GM12878 (cell line): ENCODE measurements around the gene AP4S1. TPM values are rescaled to one million over a fixed set of nuclear protein-coding genes. Genes with fewer than 3 reads are reported as not detected.
"Not testable (repeated sequence)": the region's sequence is repeated elsewhere in the genome, so short reads cannot be mapped to it uniquely, and the experiment has no call there.

ENCODE experiments used
- ATAC-seq: fragments of 200-7000 bp; cut with Tn5 transposase; 3 replicates; pipeline ENCODE4 v1.9.1; 2020; ENCODE audit warnings: mild to moderate bottlenecking, moderate library complexity
- BruUV-seq: library from RNA; stranded (reverse); fragments of 400-500 nt; replicated peaks from 2 replicates; lab custom pipeline; 2021; lab: Mats Ljungman, UMichigan
- CTCF ChIA-PET: fragments of 300-600 bp; sonication (Branson Sonifier 250); formaldehyde crosslinking; extraction: SDS; loops from one replicate; lab custom pipeline; 2021; ENCODE audit warnings: inconsistent platforms; lab: Yijun Ruan, JAX
- POLR2A ChIA-PET: fragments of 350-600 bp; formaldehyde crosslinking; extraction: SDS; loops from one replicate; lab custom pipeline; 2021; ENCODE audit warnings: inconsistent platforms; lab: Charles Lee
- RAD21 ChIA-PET: fragments of 300-600 bp; sonication (Branson Sonifier 250); formaldehyde crosslinking; loops from one replicate; lab custom pipeline; 2023; ENCODE audit warnings: antibody characterized with exemption; ENCODE audit not compliant: unreplicated experiment; lab: Charles Lee
- SMC1A ChIA-PET: fragments of 300-600 bp; sonication (Branson Sonifier 250); formaldehyde crosslinking; loops from one replicate; lab custom pipeline; 2023; ENCODE audit not compliant: unreplicated experiment, uncharacterized antibody; lab: Charles Lee
- DNase-seq: peaks from one replicate; pipeline ENCODE4 v3.0.0-alpha.2; 2011; ENCODE audit warnings: low read depth, low spot score
- FAIRE-seq: peaks from 3 replicates; lab custom pipeline; 2011; peaks lifted over from hg19 to GRCh38; lab: Jason Lieb, UNC
- H2AFZ ChIP-seq: 2 replicates; pipeline ENCODE4 v1.6.0; 2011; ENCODE audit warnings: low read depth, low read length, control low read depth; ENCODE audit not compliant: control insufficient read depth
- H3K27ac ChIP-seq: 2 replicates; pipeline ENCODE4 v1.5.1; 2011; ENCODE audit warnings: control low read depth; ENCODE audit not compliant: control insufficient read depth, insufficient read depth
- H3K27me3 ChIP-seq, 2 experiments: replicated peaks in 1 of 2; 2 replicates each; pipeline versions ENCODE4 v1.6.0 to v1.6.1; 2011; ENCODE audit warnings: low read length in 1 of 2; ENCODE audit not compliant: control insufficient read depth in 2 of 2, insufficient read depth in 2 of 2
- H3K36me3 ChIP-seq, 2 experiments: 2 replicates each; pipeline ENCODE4 v1.5.1; 2011; ENCODE audit warnings: low read length in 1 of 2; ENCODE audit not compliant: control insufficient read depth in 2 of 2, insufficient read depth in 2 of 2
- H3K4me1 ChIP-seq: 2 replicates; pipeline ENCODE4 v1.6.1; 2011; ENCODE audit warnings: mild to moderate bottlenecking, low read length, moderate library complexity, mixed read lengths; ENCODE audit not compliant: control insufficient read depth, insufficient read depth
- H3K4me2 ChIP-seq: 2 replicates; pipeline ENCODE4 v1.6.0; 2011; ENCODE audit warnings: control low read depth; ENCODE audit not compliant: control insufficient read depth, insufficient read depth
- H3K4me3 ChIP-seq: fragments of 200-600 bp; sonication (generic); 2 replicates; pipeline ENCODE4 v1.5.1; 2016
- H3K79me2 ChIP-seq: 2 replicates; pipeline ENCODE4 v1.6.0; 2011; ENCODE audit warnings: low read length; ENCODE audit not compliant: control insufficient read depth, insufficient read depth
- H3K9ac ChIP-seq: 2 replicates; pipeline ENCODE4 v1.8.0; 2011; ENCODE audit warnings: low read length, control low read depth, mixed read lengths; ENCODE audit not compliant: control insufficient read depth, insufficient read depth
- H3K9me3 ChIP-seq: replicated peaks from 3 replicates; pipeline ENCODE4 v1.5.1; 2011; ENCODE audit warnings: mild to moderate bottlenecking, low read length; ENCODE audit not compliant: control insufficient read depth, insufficient read depth
- H4K20me1 ChIP-seq: 2 replicates; pipeline ENCODE4 v1.6.0; 2011; ENCODE audit not compliant: control insufficient read depth, insufficient read depth
- FOXK2 ChIP-seq: fragments of 450-650 bp; IDR thresholded peaks from 2 replicates; pipeline ENCODE4 v1.6.1; 2017; ENCODE audit warnings: mild to moderate bottlenecking, moderate library complexity
- MLLT1 ChIP-seq: fragments of 450-650 bp; IDR thresholded peaks from 2 replicates; pipeline ENCODE4 v1.6.1; 2016; ENCODE audit warnings: mild to moderate bottlenecking
- RAD21 ChIP-seq: IDR thresholded peaks from 2 replicates; pipeline ENCODE4 v1.6.1; 2011; ENCODE audit warnings: mild to moderate bottlenecking, low read depth, low read length, moderate library complexity; ENCODE audit not compliant: insufficient read depth
- SMC3 ChIP-seq: IDR thresholded peaks from 2 replicates; pipeline ENCODE4 v1.6.1; 2011; ENCODE audit warnings: low read length, improper control_type of control experiment, borderline replicate concordance
- ZNF384 ChIP-seq: IDR thresholded peaks from 2 replicates; pipeline ENCODE4 v1.6.1; 2012; ENCODE audit warnings: low read depth, mild to moderate bottlenecking, low read length, improper control_type of control experiment, borderline replicate concordance
- WGBS: methylation state at CpG from one replicate; pipeline ENCODE4 v1.1.6; 2016; ENCODE audit warnings: low lambda C conversion rate; ENCODE audit not compliant: insufficient replicate concordance, insufficient coverage; ENCODE audit errors: missing lambda C conversion rate; 5-methylcytosine and 5-hydroxymethylcytosine counted together
- in situ Hi-C: fragments of 300-500 bp; cut with MboI; formaldehyde crosslinking; loops from 9 replicates; pipeline ENCODE4 v1.14.3; 2018; ENCODE audit warnings: mixed read lengths
- intact Hi-C: fragments of 100-400 bp; cut with micrococcal nuclease; formaldehyde crosslinking; loops from one replicate; pipeline ENCODE4 v1.14.2; 2022; ENCODE audit not compliant: unreplicated experiment
- polyA plus RNA-seq, 11 experiments: library from polyadenylated mRNA; depleted of rRNA in 4 of 11; unstranded in 6 of 11; stranded (reverse) in 5 of 11; fragments of >200 nt; fragmentation: Nextera tagmentation in 4 of 11; fragmentation: Illumina TruSeq in 1 of 11; extraction: Ambion mirVana in 4 of 11; extraction: Trizol in 1 of 11; gene quantifications; 1 replicate in 1 of 11; 2 replicates in 10 of 11; pipeline versions ENCODE4 v1.2.1 to v1.2.3, GENCODE V29; 2011 to 2016; ENCODE audit warnings: inconsistent platforms in 2 of 11, missing spikeins in 2 of 11, low read depth in 1 of 11
- total RNA-seq, 4 experiments: library from RNA; depleted of rRNA in 3 of 4; stranded (reverse); fragments of >200 nt in 3 of 4; fragmentation: Illumina TruSeq in 1 of 4; extraction: Trizol in 1 of 4; gene quantifications; 2 replicates each; pipeline versions ENCODE4 v1.2.1 to v1.2.3, GENCODE V29; 2013 to 2021
- TF ChIP-seq, protein P1 (sequence below), 3 experiments: IDR thresholded peaks in 2 of 3; conservative IDR thresholded peaks in 1 of 3; 2 replicates each; pipeline ENCODE4 v1.5.1; 2011; ENCODE audit warnings: low read depth in 3 of 3, low read length in 3 of 3, mild to moderate bottlenecking in 3 of 3, control low read depth in 2 of 3, moderate library complexity in 2 of 3, inconsistent platforms in 1 of 3, mixed read lengths in 1 of 3; ENCODE audit not compliant: control insufficient read depth in 2 of 3, insufficient read depth in 1 of 3; ENCODE audit errors: extremely low read depth in 1 of 3

Gene AP4S1
- total and polyA plus RNA-seq, 10 of the 15 experiments (the other 5 are each of a cell fraction or from before 2014, with no cell fraction given) = 3.6 to 9.0 (median 5.7) TPM

- ChIA-PET RAD21 (interaction anchor here (0.9 to 5.1 kb wide), 10 partner anchors 10 to 380 kb away, joined by 3 to 41 read pairs (median 4); no protein-coding TSS in a partner anchor), SMC1A (interaction anchor here (0.7 to 3.8 kb wide), 11 partner anchors 8 to 120 kb away, joined by 3 to 23 read pairs (median 4); no protein-coding TSS in a partner anchor), CTCF (interaction anchor here (0.6 to 8.1 kb wide), 18 partner anchors 11 to 1507 kb away, joined by 3 to 97 read pairs (median 4); partner anchors contain the start of genes AP4S1 and STRN3)
- BruUV-seq, H3K27ac ChIP-seq, H3K4me3 ChIP-seq, H3K4me1 ChIP-seq, H3K36me3 ChIP-seq, POLR2A ChIA-PET, H3K9me3 ChIP-seq, H3K27me3 ChIP-seq, H3K4me2 ChIP-seq: not testable (repeated sequence)
- H3K79me2 ChIP-seq = peaks cover 31% of the 10 kb centered on the region
- intact Hi-C loops = loop anchor here (1.0 kb wide), 1 partner anchor 102 kb away; no protein-coding TSS in a partner anchor
- peak; percentile 86 for ATAC-seq
- TF ChIP-seq, protein P1, sequence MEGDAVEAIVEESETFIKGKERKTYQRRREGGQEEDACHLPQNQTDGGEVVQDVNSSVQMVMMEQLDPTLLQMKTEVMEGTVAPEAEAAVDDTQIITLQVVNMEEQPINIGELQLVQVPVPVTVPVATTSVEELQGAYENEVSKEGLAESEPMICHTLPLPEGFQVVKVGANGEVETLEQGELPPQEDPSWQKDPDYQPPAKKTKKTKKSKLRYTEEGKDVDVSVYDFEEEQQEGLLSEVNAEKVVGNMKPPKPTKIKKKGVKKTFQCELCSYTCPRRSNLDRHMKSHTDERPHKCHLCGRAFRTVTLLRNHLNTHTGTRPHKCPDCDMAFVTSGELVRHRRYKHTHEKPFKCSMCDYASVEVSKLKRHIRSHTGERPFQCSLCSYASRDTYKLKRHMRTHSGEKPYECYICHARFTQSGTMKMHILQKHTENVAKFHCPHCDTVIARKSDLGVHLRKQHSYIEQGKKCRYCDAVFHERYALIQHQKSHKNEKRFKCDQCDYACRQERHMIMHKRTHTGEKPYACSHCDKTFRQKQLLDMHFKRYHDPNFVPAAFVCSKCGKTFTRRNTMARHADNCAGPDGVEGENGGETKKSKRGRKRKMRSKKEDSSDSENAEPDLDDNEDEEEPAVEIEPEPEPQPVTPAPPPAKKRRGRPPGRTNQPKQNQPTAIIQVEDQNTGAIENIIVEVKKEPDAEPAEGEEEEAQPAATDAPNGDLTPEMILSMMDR (IDR thresholded peaks at IDR 0.05 in 2 of 3, conservative IDR thresholded peaks at IDR 0.05 in 1 of 3; ENCODE audit: control insufficient read depth in 2 of 3, extremely low read depth in 1 of 3, insufficient read depth in 1 of 3, low read depth in 3 of 3, low read length in 3 of 3) = peak; percentile 53 to 63 (median 57); a peak in 5 of 6 replicates
- TF ChIP-seq RAD21 = peak; percentile 74
- peak; percentile 34; the same call in 1 of the 2 replicates for TF ChIP-seq FOXK2
- TF ChIP-seq ZNF384 = peak; percentile 14; the same call in 1 of the 2 replicates
- TF ChIP-seq MLLT1 = peak; percentile 73
- peak; percentile 55; the same call in 1 of the 2 replicates for TF ChIP-seq SMC3
- TF ChIP-seq, all 136 proteins: peak for 6; not testable (repeated sequence) for 130
- WGBS = 51% methylated on average over 13 of the region's 13 CpGs
- H3K9ac ChIP-seq, H2AFZ ChIP-seq, H4K20me1 ChIP-seq: not testable (repeated sequence)
- peak; percentile 84 for FAIRE-seq
- DNase-seq = peak; percentile 19
- in situ Hi-C loops = loop anchor here (5.0 kb wide), 1 partner anchor 102 kb away; no protein-coding TSS in a partner anchor
Measured at GRCh38 chr14:30980106-30980704, 45.2 kb upstream of the AP4S1 start.
